Astrocyte (in vitro differentiated cells and primary cell): ENCODE measurements around the gene HAVCR1. TPM values are rescaled to one million over a fixed set of nuclear protein-coding genes. Genes with fewer than 3 reads are reported as not detected.

Source experiments
- DNase-seq: peaks from one replicate; pipeline ENCODE4 v3.0.0-alpha.2; 2010; ENCODE audit warnings: low read depth
- FAIRE-seq: peaks from 2 replicates; lab custom pipeline; 2011; peaks lifted over from hg19 to GRCh38; lab: Jason Lieb, UNC
- H2AFZ ChIP-seq: 2 replicates; pipeline ENCODE4 v1.6.0; 2012; ENCODE audit warnings: low read depth, low read length, inconsistent platforms
- H3K27ac ChIP-seq: 2 replicates; pipeline ENCODE4 v1.5.1; 2011; ENCODE audit warnings: low read depth, low read length, inconsistent platforms
- H3K27me3 ChIP-seq: 2 replicates; pipeline ENCODE4 v1.6.0; 2011; ENCODE audit warnings: low read length, inconsistent platforms; ENCODE audit not compliant: insufficient read depth
- H3K36me3 ChIP-seq: 2 replicates; pipeline ENCODE4 v1.5.1; 2011; ENCODE audit warnings: low read length, inconsistent platforms; ENCODE audit not compliant: insufficient read depth
- H3K4me1 ChIP-seq: 2 replicates; pipeline ENCODE4 v1.5.1; 2011; ENCODE audit warnings: low read length, inconsistent platforms; ENCODE audit not compliant: insufficient read depth
- H3K4me2 ChIP-seq: 2 replicates; pipeline ENCODE4 v1.6.0; 2012; ENCODE audit warnings: low read length, inconsistent platforms
- H3K4me3 ChIP-seq: 2 replicates; pipeline ENCODE4 v1.5.1; 2011; ENCODE audit warnings: low read depth, mild to moderate bottlenecking, low read length, inconsistent platforms; ENCODE audit not compliant: insufficient read depth
- H3K79me2 ChIP-seq: 2 replicates; pipeline ENCODE4 v1.6.0; 2012; ENCODE audit warnings: mild to moderate bottlenecking, low read length, inconsistent platforms; ENCODE audit not compliant: insufficient read depth
- H3K9ac ChIP-seq: 2 replicates; pipeline ENCODE4 v1.6.0; 2012; ENCODE audit warnings: mild to moderate bottlenecking, low read length, inconsistent platforms
- H3K9me3 ChIP-seq: 2 replicates; pipeline ENCODE4 v1.5.1; 2012; ENCODE audit warnings: low read depth, mild to moderate bottlenecking, low read length, inconsistent platforms; ENCODE audit not compliant: insufficient read depth
- H4K20me1 ChIP-seq: 2 replicates; pipeline ENCODE4 v1.6.0; 2012; ENCODE audit warnings: low read length, inconsistent platforms; ENCODE audit not compliant: insufficient read depth
- H3K27ac Mint-ChIP-seq: one replicate; pipeline ENCODE4 v1.8.0; 2021; ENCODE audit warnings: mild to moderate bottlenecking, mixed read lengths; ENCODE audit not compliant: unreplicated experiment
- H3K27me3 Mint-ChIP-seq: one replicate; pipeline ENCODE4 v1.8.0; 2021; ENCODE audit warnings: low read depth, mixed read lengths; ENCODE audit not compliant: unreplicated experiment
- H3K36me3 Mint-ChIP-seq: one replicate; pipeline ENCODE4 v1.8.0; 2021; ENCODE audit warnings: low read depth, mixed read lengths; ENCODE audit not compliant: unreplicated experiment
- H3K4me1 Mint-ChIP-seq: one replicate; pipeline ENCODE4 v1.8.0; 2021; ENCODE audit warnings: low read depth, mixed read lengths; ENCODE audit not compliant: unreplicated experiment
- H3K4me3 Mint-ChIP-seq: one replicate; pipeline ENCODE4 v1.8.0; 2021; ENCODE audit warnings: mild to moderate bottlenecking, moderate library complexity, mixed read lengths; ENCODE audit not compliant: unreplicated experiment
- H3K9me3 Mint-ChIP-seq: one replicate; pipeline ENCODE4 v1.8.0; 2021; ENCODE audit warnings: mild to moderate bottlenecking, mixed read lengths; ENCODE audit not compliant: unreplicated experiment
- CTCF ChIP-seq: IDR thresholded peaks from 2 replicates; pipeline ENCODE4 v1.5.1; 2011; ENCODE audit warnings: low read depth, mild to moderate bottlenecking, inconsistent platforms, low read length, moderate library complexity; ENCODE audit not compliant: insufficient read depth
- EZH2 ChIP-seq: IDR thresholded peaks from 2 replicates; pipeline ENCODE4 v1.6.1; 2012; ENCODE audit warnings: mild to moderate bottlenecking, low read length, inconsistent platforms; ENCODE audit not compliant: insufficient read depth
- total RNA-seq: library from RNA; stranded (reverse); gene quantifications from 2 replicates; pipeline ENCODE4 v1.2.1, GENCODE V29; 2021

The HAVCR1 gene
- total RNA-seq, 1 donor from 2014 or later: 2.0 TPM

- no peak overlapping the region for H3K9ac ChIP-seq
- H3K4me3 ChIP-seq: no peak overlapping the region
- no peaks in the 10 kb centered on the region for H3K9me3 Mint-ChIP-seq
- FAIRE-seq (no peak), DNase-seq (no peak)
- H3K27me3 Mint-ChIP-seq: no peaks in the 10 kb centered on the region
- no peak overlapping the region for H2AFZ ChIP-seq
- no peak overlapping the region for H3K27ac Mint-ChIP-seq
- TF ChIP-seq CTCF: no peak
- TF ChIP-seq EZH2: no peak
- H3K36me3 ChIP-seq: no peaks in the 10 kb centered on the region
- no peaks in the 10 kb centered on the region for H3K4me1 ChIP-seq
- no peaks in the 10 kb centered on the region for H3K79me2 ChIP-seq
- no peak overlapping the region for H3K4me3 Mint-ChIP-seq
- no peaks in the 10 kb centered on the region for H3K36me3 Mint-ChIP-seq
- H3K27me3 ChIP-seq: no peaks in the 10 kb centered on the region
- no peak overlapping the region for H3K27ac ChIP-seq
- no peaks in the 10 kb centered on the region for H4K20me1 ChIP-seq
- no peaks in the 10 kb centered on the region for H3K9me3 ChIP-seq
- peaks cover 4% of the 10 kb centered on the region for H3K4me1 Mint-ChIP-seq
- H3K4me2 ChIP-seq: no peak overlapping the region
Observed at GRCh38 chr5:157068339-157068738, 9.4 kb upstream of the HAVCR1 start.

- H3K4me1 Mint-ChIP-seq: no peaks in the 10 kb centered on the region
- no peak overlapping the region for H3K27ac Mint-ChIP-seq
- no peaks in the 10 kb centered on the region for H3K4me1 ChIP-seq
- no peak overlapping the region for H3K9ac ChIP-seq
- no peak for DNase-seq
- no peaks in the 10 kb centered on the region for H4K20me1 ChIP-seq
- H3K27me3 Mint-ChIP-seq: no peaks in the 10 kb centered on the region
- TF ChIP-seq CTCF: no peak
- H3K79me2 ChIP-seq: no peaks in the 10 kb centered on the region
- H3K9me3 ChIP-seq: no peaks in the 10 kb centered on the region
- H3K4me3 Mint-ChIP-seq: no peak overlapping the region
- H3K4me3 ChIP-seq: no peak overlapping the region
- H3K4me2 ChIP-seq: no peak overlapping the region
- H2AFZ ChIP-seq: no peak overlapping the region
- FAIRE-seq: no peak
- no peaks in the 10 kb centered on the region for H3K36me3 Mint-ChIP-seq
- H3K27me3 ChIP-seq: no peaks in the 10 kb centered on the region
- H3K27ac ChIP-seq: no peak overlapping the region
- no peaks in the 10 kb centered on the region for H3K36me3 ChIP-seq
- no peaks in the 10 kb centered on the region for H3K9me3 Mint-ChIP-seq
Observed at GRCh38 chr5:157067005-157067404, 8.1 kb upstream of the HAVCR1 start.

GRCh38 chr5:157066080-157066479 lies 7.2 kb upstream of the HAVCR1 start:
- Mint-ChIP-seq H3K4me3 (no peak overlapping the region), H3K9me3 (no peaks in the 10 kb centered on the region), H3K4me1 (no peaks in the 10 kb centered on the region), H3K36me3 (no peaks in the 10 kb centered on the region), H3K27me3 (no peaks in the 10 kb centered on the region), H3K27ac (no peak overlapping the region)
- TF ChIP-seq EZH2 (no peak), CTCF (no peak)
- no peak for DNase-seq
- Histone ChIP-seq H3K4me1 (no peaks in the 10 kb centered on the region), H3K9ac (no peak overlapping the region), H3K36me3 (no peaks in the 10 kb centered on the region), H3K9me3 (no peaks in the 10 kb centered on the region), H2AFZ (no peak overlapping the region), H3K4me2 (no peak overlapping the region), H3K4me3 (no peak overlapping the region), H3K27ac (no peak overlapping the region), H3K27me3 (no peaks in the 10 kb centered on the region), H4K20me1 (no peaks in the 10 kb centered on the region), H3K79me2 (no peaks in the 10 kb centered on the region)
- FAIRE-seq: no peak
